ENCODE data around the gene NTNG1. TPM values are rescaled to one million over a fixed set of nuclear protein-coding genes. Genes with fewer than 3 reads are reported as not detected.

NTNG1 gene
- total and polyA plus RNA-seq, 5 donors = 0.05 to 0.41 (median 0.37) TPM; not detected in 2

DNA sequence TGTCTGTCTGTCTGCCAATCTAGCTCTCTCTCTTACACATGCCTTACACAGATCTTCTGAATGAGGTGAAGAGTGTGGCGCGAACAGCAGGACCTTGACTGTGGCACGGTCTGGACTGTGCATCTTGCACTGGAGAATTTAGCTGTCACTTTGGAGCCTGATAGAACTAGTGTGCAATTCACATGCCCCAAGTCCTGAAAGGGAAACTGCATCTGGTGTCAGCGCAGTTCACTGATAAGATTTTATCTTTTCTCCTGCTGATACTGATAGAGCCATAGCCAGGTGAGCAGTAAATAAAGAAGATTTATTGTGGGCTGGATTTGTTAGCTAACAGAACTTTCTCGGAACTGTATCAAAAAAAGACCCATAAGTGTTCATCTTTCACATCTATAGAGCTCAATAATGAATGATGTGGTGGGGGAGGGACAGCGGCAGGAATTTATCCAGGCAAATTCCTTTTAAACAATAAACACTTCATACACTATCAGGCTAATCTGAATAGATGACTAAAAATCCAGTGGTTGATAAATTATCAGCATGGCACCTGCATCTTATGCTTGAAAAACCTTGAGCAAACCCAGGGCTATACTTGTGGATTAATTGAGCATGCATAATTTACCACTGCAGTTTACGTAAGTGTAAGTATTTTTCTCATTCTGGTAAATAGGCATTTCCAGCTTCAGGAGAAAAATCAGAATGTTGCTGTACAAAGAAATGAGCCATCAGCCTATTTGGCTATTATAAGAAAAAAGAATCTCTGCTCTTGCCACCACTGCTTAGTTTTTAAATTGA lies 104.1 kb downstream of the NTNG1 start:
- Histone ChIP-seq H3K9me3 (ENCODE audit: control insufficient read depth, low read length) (no peaks in the 10 kb centered on the region), H3K27me3 (ENCODE audit: control insufficient read depth, insufficient read depth) (no peaks in the 10 kb centered on the region), H3K27ac (ENCODE audit: low read length) (no peak overlapping the region), H3K4me1 (ENCODE audit: control insufficient read depth, insufficient read depth, low read length) (no peaks in the 10 kb centered on the region), H3K4me3 (ENCODE audit: low read length) (no peak overlapping the region)
- no peak for ATAC-seq
- intact Hi-C loops (cut with DNase I) = no loop called here
- 48% methylated on average over 7 of the region's 7 CpGs for WGBS
- DNase-seq = no peak

DNA sequence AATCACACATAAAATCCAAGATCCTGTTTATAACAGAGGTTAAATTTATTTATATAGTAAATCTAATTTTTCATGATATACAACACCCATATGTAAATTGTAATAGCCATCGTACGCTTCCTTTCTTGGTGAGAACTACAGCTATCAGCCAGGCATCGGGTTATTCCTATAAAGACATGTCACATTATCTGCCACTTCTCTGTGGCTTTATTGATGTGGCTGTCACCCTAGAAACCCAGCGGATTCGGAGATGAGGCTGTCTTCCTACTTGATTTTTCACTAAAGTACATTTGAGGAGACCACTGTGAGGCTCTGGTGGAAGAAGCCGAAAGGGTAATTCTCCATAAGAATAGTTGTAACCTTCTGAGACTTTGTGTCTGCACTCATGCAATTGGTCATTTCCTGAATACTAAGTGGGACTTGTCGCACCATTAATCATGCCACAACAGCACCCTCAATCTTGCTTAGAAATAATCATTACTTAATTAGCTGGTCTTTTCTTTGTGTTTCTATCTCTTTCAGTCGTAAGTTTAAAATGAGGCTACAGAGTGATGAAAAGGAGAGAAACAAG lies 106.0 kb downstream of the NTNG1 start:
- no peak for DNase-seq
- intact Hi-C loops (cut with DNase I) = no loop called here
- no peaks in the 10 kb centered on the region for H3K27me3 ChIP-seq (ENCODE audit: control insufficient read depth, insufficient read depth)
- H3K27ac ChIP-seq (ENCODE audit: low read length) = no peak overlapping the region
- no peak for ATAC-seq
- H3K4me1 ChIP-seq (ENCODE audit: control insufficient read depth, insufficient read depth, low read length) = no peaks in the 10 kb centered on the region
- no peaks in the 10 kb centered on the region for H3K9me3 ChIP-seq (ENCODE audit: control insufficient read depth, low read length)
- WGBS = 67% methylated on average over 8 of the region's 8 CpGs
- no peak overlapping the region for H3K4me3 ChIP-seq (ENCODE audit: low read length)

DNA sequence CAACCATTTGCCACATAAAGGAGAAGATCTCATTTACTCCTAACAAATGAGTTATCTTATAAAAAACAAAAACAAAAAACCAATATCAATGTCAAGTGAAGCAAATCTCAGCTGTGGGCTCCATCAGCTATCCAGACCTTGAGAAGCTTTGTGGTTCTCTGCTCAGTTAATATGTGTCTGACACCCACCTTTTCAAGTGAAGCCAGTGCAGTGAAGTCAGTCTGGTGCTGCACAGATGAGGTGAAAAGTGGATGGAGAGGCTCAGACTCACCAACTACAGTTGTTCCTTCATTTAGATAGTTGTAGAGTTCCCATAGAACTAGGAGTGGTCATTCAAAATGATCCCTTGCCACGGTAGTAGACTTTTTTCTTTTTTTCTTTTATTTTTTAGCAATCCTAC lies 106.8 kb downstream of the NTNG1 start:
- DNase-seq (no peak), ATAC-seq (no peak)
- intact Hi-C loops (cut with DNase I) = no loop called here
- H3K4me3 ChIP-seq (ENCODE audit: low read length) = no peak overlapping the region
- H3K27me3 ChIP-seq (ENCODE audit: control insufficient read depth, insufficient read depth) = no peaks in the 10 kb centered on the region
- no peaks in the 10 kb centered on the region for H3K9me3 ChIP-seq (ENCODE audit: control insufficient read depth, low read length)
- H3K27ac ChIP-seq (ENCODE audit: low read length) = no peak overlapping the region
- WGBS = 80% methylated on average over 1 of the region's 1 CpG
- no peaks in the 10 kb centered on the region for H3K4me1 ChIP-seq (ENCODE audit: control insufficient read depth, insufficient read depth, low read length)

DNA sequence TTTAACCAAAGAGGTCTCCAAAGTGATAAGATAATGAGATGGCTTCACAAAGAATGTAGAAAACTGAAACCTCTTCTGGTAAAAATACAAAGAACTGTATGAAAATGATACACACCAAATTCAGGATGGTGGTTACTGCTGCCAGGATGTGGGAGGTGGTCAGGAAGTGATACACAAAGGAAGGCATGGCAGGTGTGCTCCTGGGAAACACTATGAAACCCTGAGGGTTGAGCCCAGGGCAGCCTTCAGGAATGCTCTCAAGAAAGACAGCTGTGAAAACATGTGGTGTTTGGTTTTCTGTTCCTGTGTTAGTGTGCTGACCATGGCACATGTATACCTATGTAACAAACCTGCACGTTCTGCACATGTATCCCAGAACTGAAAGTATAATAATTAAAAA lies 109.3 kb downstream of the NTNG1 start:
- Histone ChIP-seq H3K27ac (ENCODE audit: low read length) (no peak overlapping the region), H3K9me3 (ENCODE audit: control insufficient read depth, low read length) (no peaks in the 10 kb centered on the region), H3K4me1 (ENCODE audit: control insufficient read depth, insufficient read depth, low read length) (no peaks in the 10 kb centered on the region), H3K27me3 (ENCODE audit: control insufficient read depth, insufficient read depth) (no peaks in the 10 kb centered on the region), H3K4me3 (ENCODE audit: low read length) (no peak overlapping the region)
- DNase-seq (no peak), ATAC-seq (no peak)
- intact Hi-C loops (cut with DNase I) = no loop called here
- WGBS = 58% methylated on average over 1 of the region's 1 CpG

DNA sequence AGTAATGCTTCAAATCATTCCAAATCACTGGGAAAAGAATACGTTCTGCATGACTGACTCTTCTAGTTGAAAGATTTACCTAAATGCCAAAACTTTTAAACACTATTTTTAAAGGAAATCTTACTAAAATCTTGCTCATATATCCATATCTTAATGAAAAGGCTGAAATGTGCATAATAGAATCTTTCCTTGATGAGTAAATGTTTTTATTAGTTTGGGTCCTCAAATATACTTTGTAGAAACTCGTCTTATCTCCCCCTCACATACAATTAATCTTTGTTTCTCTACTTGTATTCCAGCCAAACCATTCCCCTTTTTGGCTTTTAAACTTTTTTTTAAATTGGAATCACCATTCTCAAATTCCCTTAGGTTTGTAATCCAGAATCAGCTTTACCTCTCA lies 110.2 kb downstream of the NTNG1 start:
- DNase-seq = no peak
- Histone ChIP-seq H3K27me3 (ENCODE audit: control insufficient read depth, insufficient read depth) (no peaks in the 10 kb centered on the region), H3K4me3 (ENCODE audit: low read length) (no peak overlapping the region), H3K4me1 (ENCODE audit: control insufficient read depth, insufficient read depth, low read length) (no peaks in the 10 kb centered on the region), H3K27ac (ENCODE audit: low read length) (no peak overlapping the region), H3K9me3 (ENCODE audit: control insufficient read depth, low read length) (no peaks in the 10 kb centered on the region)
- no peak for ATAC-seq
- 48% methylated on average over 2 of the region's 2 CpGs for WGBS
- intact Hi-C loops (cut with DNase I) = no loop called here

DNA sequence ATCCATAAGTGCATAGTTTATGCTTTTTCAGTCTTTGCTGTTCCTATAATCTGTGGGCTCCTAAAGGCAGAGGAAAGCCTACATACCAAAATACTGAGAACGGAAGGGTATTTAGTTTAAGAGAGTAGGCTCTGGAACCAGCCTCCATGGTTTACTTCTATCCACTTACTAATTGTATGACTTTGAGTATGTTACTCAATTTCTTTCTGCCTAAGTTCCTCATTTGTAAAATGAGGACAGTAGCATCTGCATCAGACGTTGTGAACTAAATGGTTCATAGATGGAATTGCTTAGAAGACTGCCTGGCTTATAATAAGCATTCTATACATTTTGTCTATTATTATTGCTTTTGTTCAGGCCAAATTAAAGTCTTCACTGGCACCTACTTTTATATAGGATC lies 111.0 kb downstream of the NTNG1 start:
- Histone ChIP-seq H3K4me1 (ENCODE audit: control insufficient read depth, insufficient read depth, low read length) (no peaks in the 10 kb centered on the region), H3K27me3 (ENCODE audit: control insufficient read depth, insufficient read depth) (no peaks in the 10 kb centered on the region), H3K27ac (ENCODE audit: low read length) (no peak overlapping the region), H3K4me3 (ENCODE audit: low read length) (no peak overlapping the region), H3K9me3 (ENCODE audit: control insufficient read depth, low read length) (no peaks in the 10 kb centered on the region)
- DNase-seq = no peak
- 79% methylated on average over 2 of the region's 2 CpGs for WGBS
- intact Hi-C loops (cut with DNase I) = no loop called here
- ATAC-seq = no peak

DNA sequence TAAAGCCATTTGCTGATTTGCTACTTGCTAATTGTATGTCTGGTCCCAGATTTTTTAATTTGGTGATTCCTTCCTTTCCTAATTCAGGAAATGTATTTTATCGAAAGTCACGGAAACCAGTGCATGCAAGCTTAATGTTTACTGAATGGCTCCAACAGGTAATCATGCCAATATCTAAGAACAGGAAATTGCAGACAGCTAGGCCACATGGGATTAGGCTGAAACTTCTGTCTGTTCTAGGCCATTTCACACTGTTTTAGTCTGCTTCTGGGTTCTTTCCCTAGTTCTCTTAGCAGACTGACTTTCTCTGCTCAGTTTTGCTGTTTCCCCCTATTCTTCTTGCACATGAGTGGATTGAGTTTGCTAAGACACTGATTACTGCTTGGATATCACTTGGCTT lies 111.4 kb downstream of the NTNG1 start:
- H3K4me1 ChIP-seq (ENCODE audit: control insufficient read depth, insufficient read depth, low read length) = no peaks in the 10 kb centered on the region
- intact Hi-C loops (cut with DNase I) = no loop called here
- ATAC-seq (no peak), DNase-seq (no peak)
- H3K27ac ChIP-seq (ENCODE audit: low read length) = no peak overlapping the region
- no peaks in the 10 kb centered on the region for H3K9me3 ChIP-seq (ENCODE audit: control insufficient read depth, low read length)
- H3K27me3 ChIP-seq (ENCODE audit: control insufficient read depth, insufficient read depth) = no peaks in the 10 kb centered on the region
- 58% methylated on average over 2 of the region's 2 CpGs for WGBS
- H3K4me3 ChIP-seq (ENCODE audit: low read length) = no peak overlapping the region

DNA sequence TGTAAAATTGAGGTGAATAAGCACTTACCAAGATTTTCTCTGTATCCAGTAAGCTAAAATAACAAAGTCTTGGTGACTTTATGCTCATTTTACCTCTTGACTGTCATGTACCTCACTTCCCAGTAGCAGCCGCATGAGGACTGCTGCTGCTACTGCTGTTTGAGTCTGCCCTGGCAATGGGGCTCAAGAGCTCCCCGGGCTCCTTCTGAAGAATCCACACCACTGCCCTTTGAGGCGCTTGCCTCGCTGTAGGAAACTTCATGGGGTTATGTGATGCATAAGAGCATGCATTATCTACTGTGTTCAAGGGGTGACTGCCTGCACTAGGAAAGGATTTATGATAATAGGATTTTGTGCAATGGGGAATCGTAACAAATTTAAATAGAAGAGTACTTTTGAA lies 113.5 kb downstream of the NTNG1 start:
- H3K4me1 ChIP-seq (ENCODE audit: control insufficient read depth, insufficient read depth, low read length) = no peaks in the 10 kb centered on the region
- no peaks in the 10 kb centered on the region for H3K27me3 ChIP-seq (ENCODE audit: control insufficient read depth, insufficient read depth)
- intact Hi-C loops (cut with DNase I) = no loop called here
- H3K9me3 ChIP-seq (ENCODE audit: control insufficient read depth, low read length) = no peaks in the 10 kb centered on the region
- no peak overlapping the region for H3K27ac ChIP-seq (ENCODE audit: low read length)
- DNase-seq (no peak), ATAC-seq (no peak)
- no peak overlapping the region for H3K4me3 ChIP-seq (ENCODE audit: low read length)
- 55% methylated on average over 5 of the region's 5 CpGs for WGBS

DNA sequence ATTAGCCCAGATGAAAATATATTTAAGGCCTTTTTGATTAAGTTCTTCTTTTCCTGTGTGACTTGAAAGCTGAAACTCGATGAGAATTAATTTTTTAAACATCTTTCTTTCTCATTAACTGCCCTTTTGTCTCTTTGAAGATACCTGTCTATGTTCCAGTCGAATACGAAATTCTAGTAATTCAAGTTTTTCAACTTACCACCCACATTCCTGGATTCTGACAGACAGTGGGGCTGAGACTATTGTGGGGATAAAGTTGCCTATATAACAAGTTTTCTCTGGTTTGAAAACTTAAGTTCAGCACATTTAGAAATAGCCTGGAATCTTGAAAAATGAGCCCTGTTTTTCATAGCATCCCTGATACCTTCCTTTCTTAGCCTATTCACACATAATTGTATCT lies 114.6 kb downstream of the NTNG1 start:
- ATAC-seq (no peak), DNase-seq (no peak)
- H3K27ac ChIP-seq (ENCODE audit: low read length) = no peak overlapping the region
- intact Hi-C loops (cut with DNase I) = no loop called here
- H3K4me1 ChIP-seq (ENCODE audit: control insufficient read depth, insufficient read depth, low read length) = no peaks in the 10 kb centered on the region
- no peak overlapping the region for H3K4me3 ChIP-seq (ENCODE audit: low read length)
- no peaks in the 10 kb centered on the region for H3K9me3 ChIP-seq (ENCODE audit: control insufficient read depth, low read length)
- WGBS = 67% methylated on average over 3 of the region's 3 CpGs
- no peaks in the 10 kb centered on the region for H3K27me3 ChIP-seq (ENCODE audit: control insufficient read depth, insufficient read depth)

DNA sequence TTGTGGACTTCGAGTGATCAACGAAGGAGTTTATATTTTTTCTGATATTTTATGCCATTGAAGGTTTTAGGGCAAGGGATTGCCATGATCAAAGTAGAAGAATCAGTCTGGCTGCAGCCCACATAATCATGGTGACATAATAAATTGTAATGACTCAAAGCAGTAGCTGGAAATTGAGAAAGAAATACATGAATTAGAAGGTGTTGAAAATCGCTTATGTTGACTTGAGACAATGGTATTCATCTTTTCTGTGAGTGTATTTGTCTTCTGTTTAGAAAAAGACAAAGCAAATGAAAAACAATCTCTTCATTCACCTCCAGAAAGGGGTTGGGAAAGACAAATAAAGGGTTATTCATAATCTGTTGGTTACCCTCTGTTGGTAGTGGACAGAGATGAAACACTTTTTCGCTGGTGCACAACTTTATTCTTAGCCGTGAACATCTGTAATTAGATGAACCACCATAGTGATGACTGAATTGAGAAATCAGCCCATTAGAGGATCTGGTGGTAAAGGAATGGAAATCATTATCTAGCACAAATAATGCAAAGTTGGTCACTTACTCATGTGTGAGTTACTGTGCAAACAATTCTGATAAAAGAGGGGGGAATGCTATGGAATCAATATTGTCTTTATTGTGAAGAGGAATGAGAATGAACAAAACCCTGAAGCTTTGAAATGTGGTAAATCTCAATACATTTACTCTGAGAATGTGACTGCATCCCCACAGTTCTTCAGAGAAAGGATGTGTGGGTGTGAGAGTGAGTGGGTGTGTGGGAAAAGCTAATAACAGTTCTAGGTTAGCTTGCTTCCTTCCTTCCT lies 121.8 kb downstream of the NTNG1 start:
- Histone ChIP-seq H3K4me1 (ENCODE audit: control insufficient read depth, insufficient read depth, low read length) (no peaks in the 10 kb centered on the region), H3K27me3 (ENCODE audit: control insufficient read depth, insufficient read depth) (no peaks in the 10 kb centered on the region), H3K4me3 (ENCODE audit: low read length) (no peak overlapping the region), H3K9me3 (ENCODE audit: control insufficient read depth, low read length) (no peaks in the 10 kb centered on the region), H3K27ac (ENCODE audit: low read length) (no peak overlapping the region)
- 89% methylated on average over 5 of the region's 5 CpGs for WGBS
- intact Hi-C loops (cut with DNase I) = no loop called here
- ATAC-seq (no peak), DNase-seq (no peak)

DNA sequence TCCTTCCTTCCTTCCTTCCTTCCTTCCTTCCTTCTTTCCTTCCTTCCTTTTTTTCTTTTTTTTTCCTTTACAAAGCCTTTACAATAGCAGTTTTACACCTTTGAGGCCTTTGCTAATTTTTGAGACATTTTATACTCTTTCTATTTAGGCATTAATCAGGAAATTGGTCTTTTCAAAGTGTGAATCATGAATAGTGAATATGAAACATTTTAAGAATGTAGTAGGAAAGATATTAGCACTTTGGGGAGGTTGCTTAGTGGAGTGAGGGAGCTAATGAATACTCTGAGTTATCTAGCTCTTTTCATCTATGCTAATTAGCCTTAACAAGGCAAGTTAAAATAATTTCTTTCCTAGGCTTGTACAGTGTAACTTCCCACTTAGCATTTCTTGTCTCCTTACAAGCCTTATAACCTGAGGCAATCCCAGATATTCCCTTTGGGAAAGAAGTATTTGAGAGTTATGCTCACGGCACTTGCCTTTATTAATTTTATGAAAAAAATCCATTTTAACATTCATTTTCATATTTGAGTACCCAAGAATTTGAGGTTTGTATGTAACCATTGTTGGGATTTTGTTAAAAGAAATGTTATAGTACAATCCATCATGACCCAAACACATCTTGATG lies 122.6 kb downstream of the NTNG1 start:
- H3K9me3 ChIP-seq (ENCODE audit: control insufficient read depth, low read length) = no peaks in the 10 kb centered on the region
- no peak overlapping the region for H3K4me3 ChIP-seq (ENCODE audit: low read length)
- H3K4me1 ChIP-seq (ENCODE audit: control insufficient read depth, insufficient read depth, low read length) = no peaks in the 10 kb centered on the region
- WGBS = 86% methylated on average over 1 of the region's 1 CpG
- intact Hi-C loops (cut with DNase I) = no loop called here
- no peak overlapping the region for H3K27ac ChIP-seq (ENCODE audit: low read length)
- no peak for DNase-seq
- H3K27me3 ChIP-seq (ENCODE audit: control insufficient read depth, insufficient read depth) = no peaks in the 10 kb centered on the region
- no peak for ATAC-seq
